Measurements from ENCODE around the gene SLC25A21.

- no peak for TF ChIP-seq EZH2 (IDR thresholded peaks at IDR 0.05)
- no peak for TF ChIP-seq POLR2AphosphoS5 (IDR thresholded peaks at IDR 0.05; ENCODE audit: borderline replicate concordance, low read depth, low read length)
Observed at GRCh38 chr14:36682338-36682737, 490.1 kb downstream of the SLC25A21 start.

Data from SK-N-MC (cell line).